ENCODE results near the gene ZNF385C. TPM values are rescaled to one million over a fixed set of nuclear protein-coding genes. Genes with fewer than 3 reads are reported as not detected.

The ZNF385C gene
- total RNA-seq, 4 donors from 2014 or later: 0.27 to 0.48 TPM; not detected in 2

GRCh38 chr17:41986634-41987033 is 111.6 kb downstream of the ZNF385C start:
- in situ Hi-C loops (cut with MboI; ENCODE audit: low pct_ligation_motif_present in 1 of 4, low pct_unique_long_range_greater_than_20kb in 1 of 4, low sequenced_read_pairs in 3 of 4) (no loop called here), intact Hi-C loops (cut with DNase I; ENCODE audit: low total_unique reads) (no loop called here)
- Histone ChIP-seq H3K36me3 (peaks cover 0 to 67% (median 22%) of the 10 kb centered on the region in 4 donors), H3K9me3 (no peaks in the 10 kb centered on the region), H3K27me3 (no peaks in the 10 kb centered on the region), H3K4me1 (peaks cover 2 to 27% (median 9%) of the 10 kb centered on the region in 4 donors), H3K27ac (no peak overlapping the region), H3K4me3 (no peak overlapping the region)
- TF ChIP-seq POLR2AphosphoS5 (IDR thresholded peaks at IDR 0.05) (no peak), CTCF (IDR thresholded peaks at IDR 0.05) (no peak), EP300 (IDR thresholded peaks at IDR 0.05; ENCODE audit: low read depth) (no peak), POLR2A (IDR thresholded peaks at IDR 0.05) (no peak)
- whole genome bisulfite sequencing, 2 donors (ENCODE audit: low coverage in 1 of 2): 100% methylated on average over 1 of the region's 1 CpG
- DNase-seq: no peak

- no peaks in the 10 kb centered on the region for H3K27me3 ChIP-seq
- H3K4me1 ChIP-seq: peaks cover 0 to 21% (median 8%) of the 10 kb centered on the region in 4 donors
- DNase-seq: no peak
- 87 to 95% methylated on average over 8 of the region's 8 CpGs for WGBS, 2 donors (ENCODE audit: low coverage in 1 of 2)
- H3K9me3 ChIP-seq: no peaks in the 10 kb centered on the region
- H3K4me3 ChIP-seq: no peak overlapping the region
- H3K36me3 ChIP-seq: peaks cover 0 to 75% (median 26%) of the 10 kb centered on the region in 4 donors
- no peak for TF ChIP-seq POLR2A (IDR thresholded peaks at IDR 0.05)
- no peak for TF ChIP-seq EP300 (IDR thresholded peaks at IDR 0.05; ENCODE audit: low read depth)
- in situ Hi-C loops (cut with MboI; ENCODE audit: low pct_ligation_motif_present in 1 of 4, low pct_unique_long_range_greater_than_20kb in 1 of 4, low sequenced_read_pairs in 3 of 4) (no loop called here), intact Hi-C loops (cut with DNase I; ENCODE audit: low total_unique reads) (no loop called here)
- H3K27ac ChIP-seq: no peak overlapping the region
Measured at GRCh38 chr17:41985919-41986318, 112.4 kb downstream of the ZNF385C start.

- no peak overlapping the region for H3K27ac ChIP-seq
- H3K4me1 ChIP-seq: peaks cover 0 to 6% (median 0%) of the 10 kb centered on the region in 4 donors
- peaks cover 0 to 81% (median 31%) of the 10 kb centered on the region in 4 donors for H3K36me3 ChIP-seq
- intact Hi-C loops (cut with DNase I; ENCODE audit: low total_unique reads) (no loop called here), in situ Hi-C loops (cut with MboI; ENCODE audit: low pct_ligation_motif_present in 1 of 4, low pct_unique_long_range_greater_than_20kb in 1 of 4, low sequenced_read_pairs in 3 of 4) (no loop called here)
- H3K27me3 ChIP-seq: no peaks in the 10 kb centered on the region
- H3K9me3 ChIP-seq: no peaks in the 10 kb centered on the region
- WGBS, 2 donors (ENCODE audit: low coverage in 1 of 2): 96% methylated on average over 8 of the region's 8 CpGs; no CpG with 5 or more reads in 1 of the 2 donors
- TF ChIP-seq POLR2A (IDR thresholded peaks at IDR 0.05): no peak
- TF ChIP-seq CTCF (IDR thresholded peaks at IDR 0.05): no peak
- TF ChIP-seq EP300 (IDR thresholded peaks at IDR 0.05; ENCODE audit: low read depth): no peak
- no peak for TF ChIP-seq POLR2AphosphoS5 (IDR thresholded peaks at IDR 0.05)
- no peak for DNase-seq
- no peak overlapping the region for H3K4me3 ChIP-seq
Measured at GRCh38 chr17:41984454-41984853, 113.8 kb downstream of the ZNF385C start.

DNA sequence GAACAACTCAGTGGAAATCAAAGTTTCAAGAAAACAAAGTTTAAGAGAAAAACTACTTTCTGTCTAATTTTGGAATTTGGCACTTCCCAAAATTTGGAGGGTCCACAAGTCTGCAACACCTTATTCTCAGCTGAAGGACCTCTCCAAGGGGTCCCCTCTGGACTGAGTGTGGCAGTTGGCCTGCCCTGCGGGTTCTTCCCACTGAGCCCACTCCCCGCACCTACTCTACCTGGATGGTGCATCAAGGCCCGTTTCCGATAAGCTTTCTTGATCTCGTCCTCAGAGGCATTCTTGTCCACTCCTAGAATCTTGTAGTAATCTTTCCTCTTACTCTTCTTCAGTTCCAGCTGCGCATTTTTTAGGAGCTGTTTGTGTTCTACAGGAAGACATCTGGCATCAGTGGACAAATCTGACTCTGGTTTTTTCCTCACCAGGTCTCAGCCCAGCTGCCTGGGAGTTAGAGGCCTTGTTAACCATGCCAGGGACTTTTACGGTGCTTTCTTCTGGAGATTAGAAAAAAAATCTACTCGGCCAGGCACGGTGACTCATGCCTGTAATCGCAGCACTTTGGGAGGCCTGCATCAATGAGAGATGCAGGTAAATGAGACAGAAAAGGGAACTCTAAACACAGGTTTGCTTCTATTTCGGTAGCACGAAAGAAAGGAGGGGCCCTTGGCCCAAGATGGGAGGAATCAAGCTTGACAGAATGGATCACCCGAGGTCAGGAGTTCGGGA is 116.1 kb downstream of the ZNF385C start:
- no peak for TF ChIP-seq POLR2AphosphoS5 (IDR thresholded peaks at IDR 0.05)
- TF ChIP-seq CTCF (IDR thresholded peaks at IDR 0.05): no peak
- no peak for TF ChIP-seq POLR2A (IDR thresholded peaks at IDR 0.05)
- no peak for TF ChIP-seq EP300 (IDR thresholded peaks at IDR 0.05; ENCODE audit: low read depth)
- 86% methylated on average over 14 of the region's 14 CpGs; no CpG with 5 or more reads in 1 of the 2 donors for WGBS, 2 donors (ENCODE audit: low coverage in 1 of 2)
- H3K9me3 ChIP-seq: no peaks in the 10 kb centered on the region
- H3K27ac ChIP-seq: no peak overlapping the region
- in situ Hi-C loops (cut with MboI; ENCODE audit: low pct_ligation_motif_present in 1 of 4, low pct_unique_long_range_greater_than_20kb in 1 of 4, low sequenced_read_pairs in 3 of 4): no loop called here
- peaks cover 0 to 11% (median 4%) of the 10 kb centered on the region in 4 donors for H3K4me1 ChIP-seq
- no peak for DNase-seq
- H3K36me3 ChIP-seq: peaks cover 0 to 73% (median 27%) of the 10 kb centered on the region in 4 donors
- no peaks in the 10 kb centered on the region for H3K27me3 ChIP-seq
- intact Hi-C loops (cut with DNase I; ENCODE audit: low total_unique reads): no loop called here
- H3K4me3 ChIP-seq: no peak overlapping the region
